IMR-90 (cell line): ENCODE data around the gene KRTAP2-1. TPM values are rescaled to one million over a fixed set of nuclear protein-coding genes. Genes with fewer than 3 reads are reported as not detected.
A peak's percentile ranks its signal among the peaks of the same experiment; 100 is the strongest.

Source experiments
- ATAC-seq: fragments of 200-7000 bp; cut with Tn5 transposase; 2 replicates; pipeline ENCODE4 v1.9.1; 2020; ENCODE audit warnings: low read depth, mild to moderate bottlenecking, moderate library complexity
- BruUV-seq: library from RNA; stranded (reverse); fragments of 400-500 nt; replicated peaks from 2 replicates; lab custom pipeline; 2021; lab: Mats Ljungman, UMichigan
- CTCF ChIA-PET: fragments of 300-600 bp; formaldehyde crosslinking; extraction: SDS; loops from one replicate; lab custom pipeline; 2021; ENCODE audit warnings: antibody characterized with exemption; lab: Yijun Ruan, JAX
- POLR2A ChIA-PET: fragments of 300-600 bp; sonication (Branson Sonifier 250); formaldehyde crosslinking; loops from one replicate; lab custom pipeline; 2022; ENCODE audit warnings: antibody characterized with exemption; ENCODE audit not compliant: unreplicated experiment; lab: Charles Lee
- DNase-seq: peaks from one replicate; pipeline ENCODE4 v3.0.0; 2013
- H2AFZ ChIP-seq: replicated peaks from 2 replicates; pipeline ENCODE3; 2013; ENCODE audit warnings: low read length, mild to moderate bottlenecking; ENCODE audit not compliant: poor library complexity
- H2AK5ac ChIP-seq: 2 replicates; pipeline ENCODE4 v1.6.1; 2013; ENCODE audit warnings: low read depth, low read length, inconsistent platforms
- H2AK9ac ChIP-seq: replicated peaks from 2 replicates; pipeline ENCODE3; 2013; ENCODE audit warnings: mild to moderate bottlenecking, low read depth, low read length, moderate library complexity; ENCODE audit not compliant: poor library complexity
- H2BK120ac ChIP-seq: 2 replicates; pipeline ENCODE4 v1.6.1; 2013; ENCODE audit warnings: low read depth, low read length, inconsistent platforms
- H2BK15ac ChIP-seq: 3 replicates; pipeline ENCODE4 v1.6.1; 2013; ENCODE audit warnings: low read depth, low read length, inconsistent platforms
- H2BK20ac ChIP-seq: 2 replicates; pipeline ENCODE4 v1.6.1; 2013; ENCODE audit warnings: low read depth, mild to moderate bottlenecking, inconsistent platforms, low read length, moderate library complexity
- H2BK5ac ChIP-seq: 2 replicates; pipeline ENCODE4 v1.6.1; 2013; ENCODE audit warnings: mild to moderate bottlenecking, low read depth, low read length, inconsistent platforms; ENCODE audit not compliant: poor library complexity, severe bottlenecking
- H3K14ac ChIP-seq: replicated peaks from 2 replicates; pipeline ENCODE4 v1.6.1; 2013; ENCODE audit warnings: low read depth, low read length, inconsistent platforms
- H3K18ac ChIP-seq: 2 replicates; pipeline ENCODE4 v1.6.1; 2013; ENCODE audit warnings: low read depth, low read length, control low read depth
- H3K23ac ChIP-seq: 2 replicates; pipeline ENCODE4 v1.6.1; 2013; ENCODE audit warnings: low read depth, low read length, inconsistent platforms
- H3K27ac ChIP-seq: 2 replicates; pipeline ENCODE4 v1.5.1; 2013; ENCODE audit warnings: mild to moderate bottlenecking, control low read depth, low read length; ENCODE audit not compliant: insufficient read depth
- H3K27me3 ChIP-seq: 2 replicates; pipeline ENCODE4 v1.6.1; 2013; ENCODE audit warnings: low read length; ENCODE audit not compliant: control insufficient read depth, insufficient read depth
- H3K36me3 ChIP-seq: 2 replicates; pipeline ENCODE4 v1.6.1; 2013; ENCODE audit warnings: low read length, mixed read lengths; ENCODE audit not compliant: control insufficient read depth, insufficient read depth
- H3K4ac ChIP-seq: 2 replicates; pipeline ENCODE4 v1.6.1; 2013; ENCODE audit warnings: low read depth, low read length, inconsistent platforms
- H3K4me1 ChIP-seq: 2 replicates; pipeline ENCODE4 v1.6.1; 2013; ENCODE audit warnings: low read length, mixed read lengths; ENCODE audit not compliant: control insufficient read depth, insufficient read depth
- H3K4me2 ChIP-seq: 2 replicates; pipeline ENCODE4 v1.6.1; 2013; ENCODE audit warnings: low read depth, mild to moderate bottlenecking, control low read depth, low read length, moderate library complexity
- H3K4me3 ChIP-seq: 2 replicates; pipeline ENCODE4 v1.5.1; 2013; ENCODE audit warnings: low read depth, mild to moderate bottlenecking, control low read depth, low read length, moderate library complexity; ENCODE audit not compliant: insufficient read depth
- H3K56ac ChIP-seq: 2 replicates; pipeline ENCODE4 v1.6.1; 2013; ENCODE audit warnings: low read length, inconsistent platforms; ENCODE audit not compliant: insufficient read depth; ENCODE audit errors: extremely low read depth
- H3K79me1 ChIP-seq, 2 experiments: 2 replicates each; pipeline ENCODE4 v1.6.1; 2013; ENCODE audit warnings: low read length in 2 of 2, inconsistent platforms in 1 of 2, low read depth in 1 of 2
- H3K9ac ChIP-seq: 2 replicates; pipeline ENCODE4 v1.6.1; 2013; ENCODE audit warnings: low read depth, low read length, control low read depth
- H3K9me1 ChIP-seq: 2 replicates; pipeline ENCODE4 v1.6.1; 2013; ENCODE audit warnings: low read length, inconsistent platforms; ENCODE audit not compliant: insufficient read depth
- H3K9me3 ChIP-seq: 2 replicates; pipeline ENCODE4 v1.6.1; 2013; ENCODE audit warnings: low read length; ENCODE audit not compliant: control insufficient read depth, insufficient read depth
- H4K20me1 ChIP-seq: 2 replicates; pipeline ENCODE4 v1.6.1; 2013; ENCODE audit warnings: low read length, inconsistent platforms; ENCODE audit not compliant: insufficient read depth
- H4K5ac ChIP-seq: 2 replicates; pipeline ENCODE4 v1.6.1; 2013; ENCODE audit warnings: mild to moderate bottlenecking, low read depth, low read length, control low read depth
- H4K8ac ChIP-seq, 2 experiments: 2 replicates each; pipeline ENCODE4 v1.6.1; 2013; ENCODE audit warnings: low read depth in 2 of 2, low read length in 2 of 2, control low read depth in 1 of 2, inconsistent platforms in 1 of 2
- H4K91ac ChIP-seq: 2 replicates; pipeline ENCODE4 v1.6.1; 2013; ENCODE audit warnings: low read depth, low read length, inconsistent platforms; ENCODE audit not compliant: insufficient read depth
- BHLHE40 ChIP-seq: fragments of 150-350 bp; IDR thresholded peaks from 2 replicates; pipeline ENCODE4 v1.6.1; 2016; ENCODE audit warnings: mild to moderate bottlenecking, low read depth, low read length
- CEBPB ChIP-seq: IDR thresholded peaks from 2 replicates; pipeline ENCODE4 v1.6.1; 2012; ENCODE audit warnings: low read depth, low read length, improper control_type of control experiment
- MAFK ChIP-seq: IDR thresholded peaks from 2 replicates; pipeline ENCODE4 v1.6.1; 2012; ENCODE audit warnings: low read depth, low read length, improper control_type of control experiment
- MAZ ChIP-seq: IDR thresholded peaks from 2 replicates; pipeline ENCODE4 v1.6.1; 2012; ENCODE audit warnings: low read depth, mild to moderate bottlenecking, low read length, improper control_type of control experiment, moderate library complexity, borderline replicate concordance
- MXI1 ChIP-seq: IDR thresholded peaks from 2 replicates; pipeline ENCODE4 v1.6.1; 2012; ENCODE audit warnings: low read depth, mild to moderate bottlenecking, low read length, moderate library complexity, borderline replicate concordance
- NFE2L2 ChIP-seq: fragments of 150-350 bp; IDR thresholded peaks from 2 replicates; pipeline ENCODE4 v1.6.1; 2016; ENCODE audit warnings: low read depth, mild to moderate bottlenecking, low read length
- RCOR1 ChIP-seq: IDR thresholded peaks from 2 replicates; pipeline ENCODE4 v1.6.1; 2012; ENCODE audit warnings: mild to moderate bottlenecking, low read length, improper control_type of control experiment; ENCODE audit not compliant: insufficient replicate concordance
- SMC3 ChIP-seq: fragments of 150-350 bp; IDR thresholded peaks from 2 replicates; pipeline ENCODE4 v1.6.1; 2016; ENCODE audit warnings: low read depth, mild to moderate bottlenecking, antibody characterized with exemption, low read length, moderate library complexity
- USF2 ChIP-seq: fragments of 150-350 bp; IDR thresholded peaks from 2 replicates; pipeline ENCODE4 v1.6.1; 2017; ENCODE audit warnings: mild to moderate bottlenecking, antibody characterized with exemption, low read length, low read depth
- WGBS, 2 experiments: methylation state at CpG; one replicate each; pipeline versions ENCODE4 v1.1.5 to v1.1.7; 2013; ENCODE audit warnings: missing lambda C conversion rate in 2 of 2; ENCODE audit not compliant: insufficient read length in 1 of 2; ENCODE audit errors: extremely low coverage in 2 of 2; 5-methylcytosine and 5-hydroxymethylcytosine counted together
- dilution Hi-C: fragments of 300-500 bp; cut with HindIII; formaldehyde crosslinking; loops from one replicate; pipeline ENCODE4 v1.14.3; 2018; ENCODE audit warnings: low sequenced_read_pairs; ENCODE audit not compliant: unreplicated experiment
- in situ Hi-C: fragments of 300-500 bp; cut with MboI; formaldehyde crosslinking; loops from 3 replicates; pipeline ENCODE4 v1.14.3; 2019; ENCODE audit warnings: low sequenced_read_pairs, inconsistent platforms, mixed read lengths
- intact Hi-C: fragments of 100-400 bp; cut with micrococcal nuclease; formaldehyde crosslinking; loops from 2 replicates; pipeline ENCODE4 v1.10.0; 2022
- polyA plus RNA-seq, 3 experiments: library from polyadenylated mRNA; depleted of rRNA; stranded (reverse); fragments of >200 nt; gene quantifications; 2 replicates each; pipeline ENCODE4 v1.2.3, GENCODE V29; 2012; ENCODE audit warnings: low replicate concordance in 1 of 3
- total RNA-seq: library from RNA; depleted of rRNA; stranded (reverse); fragments of >200 nt; gene quantifications from 2 replicates; pipeline ENCODE4 v1.2.3, GENCODE V29; 2012

The KRTAP2-1 gene
- total and polyA plus RNA-seq, 2 of the 4 experiments (the other 2 are of a cell fraction) = not detected

- H3K9me1 ChIP-seq = peaks cover 7% of the 10 kb centered on the region
- H3K27me3 ChIP-seq = no peaks in the 10 kb centered on the region
- no peak within 1 kb of the TSS for H3K56ac ChIP-seq
- peak within 1 kb of the TSS; percentile 66 for H2BK20ac ChIP-seq
- TF ChIP-seq SMC3 = no peak
- TF ChIP-seq MAZ = no peak
- TF ChIP-seq NFE2L2 = no peak
- no peak for TF ChIP-seq MXI1
- TF ChIP-seq USF2 = no peak
- TF ChIP-seq MAFK = no peak
- no peak for TF ChIP-seq BHLHE40
- no peak for TF ChIP-seq CEBPB
- TF ChIP-seq RCOR1 = no peak
- no peak within 1 kb of the TSS for H2AFZ ChIP-seq
- 100% methylated on average over 2 of the region's 12 CpGs; no CpG with 5 or more reads in 1 of the 2 experiments for WGBS, 2 experiments
- peak within 1 kb of the TSS in 1 of 2 experiments; percentile 2; a peak in 2 of 4 replicates for H4K8ac ChIP-seq
- peak within 1 kb of the TSS; percentile 48 for H2BK120ac ChIP-seq
- peak within 1 kb of the TSS; percentile 33; the same call in 1 of the 2 replicates for H4K91ac ChIP-seq
- no peaks in the 10 kb centered on the region for H3K79me1 ChIP-seq
- ATAC-seq (no peak), DNase-seq (no peak)
- dilution Hi-C loops = no loop called here
- H3K36me3 ChIP-seq = no peaks in the 10 kb centered on the region
- no peaks in the 10 kb centered on the region for H3K9me3 ChIP-seq
- no peak within 1 kb of the TSS for H3K9ac ChIP-seq
- H2AK5ac ChIP-seq = peak within 1 kb of the TSS; percentile 91
- POLR2A ChIA-PET = no interaction called here
- no peak within 1 kb of the TSS for H2AK9ac ChIP-seq
- in situ Hi-C loops = no loop called here
- peak within 1 kb of the TSS; percentile 69; the same call in 1 of the 2 replicates for H4K5ac ChIP-seq
- CTCF ChIA-PET = no interaction called here
- 0 out of 2 replicates have a peak within 1 kb of the TSS, but pooled peaks have one; percentile 11 for H3K23ac ChIP-seq
- intact Hi-C loops = no loop called here
- BruUV-seq = no TSS peak
- H3K4ac ChIP-seq = peak within 1 kb of the TSS; percentile 64
- no peak within 1 kb of the TSS for H3K4me3 ChIP-seq
- H4K20me1 ChIP-seq = no peaks in the 10 kb centered on the region
- no peak within 1 kb of the TSS for H3K4me2 ChIP-seq
- H3K27ac ChIP-seq = no peak within 1 kb of the TSS
- peak within 1 kb of the TSS; percentile 82 for H2BK15ac ChIP-seq
- H2BK5ac ChIP-seq = peak within 1 kb of the TSS; percentile 41
- H3K14ac ChIP-seq = peak within 1 kb of the TSS; percentile 63; the same call in 1 of the 2 replicates
- H3K18ac ChIP-seq = peak within 1 kb of the TSS; percentile 74
- peaks cover 13% of the 10 kb centered on the region for H3K4me1 ChIP-seq
Observed at GRCh38 chr17:41029633-41030245, 17.4 kb downstream of the KRTAP2-1 start, which contains the start of gene KRTAP1-4. Gene KRTAP1-4, minus strand, starts transcription at chr17:41030195. Its CDS starts 117 bp downstream, at chr17:41030078.
